Posterior cingulate gyrus (tissue), 11 donors: Measurements from ENCODE around the gene SRD5A3.

ENCODE experiments used
- DNase-seq, 10 donors: peaks; one replicate each; pipeline versions ENCODE4 v3.0.0 to v3.0.0-alpha.2; 2020 to 2021; ENCODE audit warnings: mixed read lengths in 3 of 10
- intact Hi-C: fragments of 100-400 bp; cut with DNase I; formaldehyde crosslinking; loops from one replicate; pipeline ENCODE4 v1.15.1; 2023

Gene SRD5A3

DNA sequence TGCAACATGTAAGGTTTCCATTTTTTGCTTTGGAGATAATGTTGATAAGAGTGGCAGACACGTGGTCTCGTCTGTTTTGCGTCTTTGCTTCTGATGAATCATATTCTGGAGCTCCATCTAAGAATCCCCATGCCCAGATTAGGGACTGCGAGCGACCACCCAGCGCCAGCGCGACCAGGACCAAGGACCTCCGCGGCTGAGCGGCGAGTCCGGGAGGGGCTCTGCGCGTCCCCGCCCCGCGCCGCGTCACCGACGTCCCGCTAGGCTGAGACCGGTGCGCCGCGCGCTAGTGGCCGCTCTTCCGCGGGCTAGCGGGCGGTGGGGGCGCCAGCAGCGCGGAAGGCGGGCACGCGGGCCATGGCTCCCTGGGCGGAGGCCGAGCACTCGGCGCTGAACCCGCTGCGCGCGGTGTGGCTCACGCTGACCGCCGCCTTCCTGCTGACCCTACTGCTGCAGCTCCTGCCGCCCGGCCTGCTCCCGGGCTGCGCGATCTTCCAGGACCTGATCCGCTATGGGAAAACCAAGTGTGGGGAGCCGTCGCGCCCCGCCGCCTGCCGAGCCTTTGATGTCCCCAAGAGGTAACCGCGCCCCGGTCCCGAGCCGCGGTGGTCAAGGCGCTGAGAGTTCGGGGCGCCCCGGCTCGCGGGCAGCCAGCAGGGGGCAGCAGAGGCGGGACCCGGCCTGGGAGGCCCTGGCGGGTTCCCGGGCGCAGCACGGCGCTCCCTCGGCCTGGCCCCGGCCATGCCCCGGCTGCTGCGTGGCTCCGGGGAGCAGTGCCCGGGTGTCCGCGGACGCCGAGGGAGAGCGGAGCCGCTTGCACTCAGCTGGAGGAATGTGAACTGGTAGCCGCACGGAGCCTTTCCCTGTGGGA lies at the start of gene SRD5A3:
Gene SRD5A3, plus strand, starts transcription at position 263 of the 871 bp plus-strand sequence. Its CDS starts 95 bp downstream, at position 358.
- intact Hi-C loops = loop anchor here (1.0 to 5.0 kb wide), 4 partner anchors 49 to 506 kb away; partner anchors contain the start of genes EXOC1 and TMEM165
- peak; percentile 67 to 97 (median 80) for DNase-seq

- intact Hi-C loops = no loop called here
- DNase-seq = no peak
Measured at GRCh38 chr4:55297346-55297745, 48.7 kb upstream of the SRD5A3 start.

DNA sequence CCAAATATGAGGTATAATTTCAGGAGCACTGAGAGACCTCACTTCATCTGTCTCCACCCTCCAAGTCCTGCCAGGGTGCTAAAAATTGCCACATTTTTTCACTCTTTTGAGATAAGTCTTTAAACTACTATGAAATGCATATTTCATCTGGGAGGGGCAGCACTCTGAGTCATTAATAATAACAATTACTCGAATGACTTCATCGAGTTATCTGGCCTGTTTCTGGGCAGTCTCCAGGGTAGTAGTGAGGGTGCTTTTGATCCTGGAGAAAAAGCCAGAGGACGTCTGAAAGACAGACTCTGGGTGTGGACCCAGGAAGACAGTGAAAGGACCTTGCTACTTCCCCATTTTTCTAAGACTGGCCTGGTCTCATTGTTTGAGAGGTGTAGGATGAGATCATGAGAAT lies 42.3 kb upstream of the SRD5A3 start:
- no peak for DNase-seq
- intact Hi-C loops = no loop called here

- DNase-seq = no peak
- intact Hi-C loops = no loop called here
Measured at GRCh38 chr4:55304303-55304702, 41.7 kb upstream of the SRD5A3 start.

GRCh38 chr4:55308071-55308470 lies 38.0 kb upstream of the SRD5A3 start:
- intact Hi-C loops = no loop called here
- no peak for DNase-seq

DNA sequence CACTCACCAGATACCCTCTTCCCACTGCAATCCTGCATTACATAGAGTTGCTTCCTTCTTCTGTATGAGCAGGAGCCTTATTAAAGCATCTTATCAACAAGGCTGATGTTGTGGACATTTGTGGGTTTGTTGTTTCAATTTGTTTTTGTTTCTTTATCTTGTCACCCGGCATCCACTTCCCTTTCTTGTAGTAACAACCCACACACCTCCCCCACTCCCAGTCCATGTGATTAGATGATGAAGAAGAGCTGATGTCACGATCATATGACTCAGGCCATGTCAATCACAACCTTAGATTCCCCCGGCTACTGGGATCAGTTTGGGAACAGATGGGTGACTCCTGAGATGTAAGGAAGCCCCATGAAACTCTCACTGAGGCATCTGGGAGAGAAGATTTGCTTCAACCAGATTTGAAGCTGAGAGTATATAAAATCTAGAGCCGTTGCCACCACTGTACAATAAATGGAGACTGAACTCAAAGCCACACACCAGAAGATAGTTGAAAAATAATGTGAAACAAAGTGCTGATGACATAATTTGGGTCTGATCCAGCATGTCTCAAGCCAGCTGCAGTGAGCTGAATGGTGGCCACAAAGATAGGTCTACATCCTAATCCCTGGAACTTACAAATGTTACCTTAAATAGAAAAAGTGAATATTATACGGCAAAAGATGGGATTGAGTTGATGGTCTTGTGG lies 34.1 kb upstream of the SRD5A3 start:
- intact Hi-C loops = no loop called here
- DNase-seq = peak in 3 of 10 donors; percentile 14 to 30 (median 16)

DNA sequence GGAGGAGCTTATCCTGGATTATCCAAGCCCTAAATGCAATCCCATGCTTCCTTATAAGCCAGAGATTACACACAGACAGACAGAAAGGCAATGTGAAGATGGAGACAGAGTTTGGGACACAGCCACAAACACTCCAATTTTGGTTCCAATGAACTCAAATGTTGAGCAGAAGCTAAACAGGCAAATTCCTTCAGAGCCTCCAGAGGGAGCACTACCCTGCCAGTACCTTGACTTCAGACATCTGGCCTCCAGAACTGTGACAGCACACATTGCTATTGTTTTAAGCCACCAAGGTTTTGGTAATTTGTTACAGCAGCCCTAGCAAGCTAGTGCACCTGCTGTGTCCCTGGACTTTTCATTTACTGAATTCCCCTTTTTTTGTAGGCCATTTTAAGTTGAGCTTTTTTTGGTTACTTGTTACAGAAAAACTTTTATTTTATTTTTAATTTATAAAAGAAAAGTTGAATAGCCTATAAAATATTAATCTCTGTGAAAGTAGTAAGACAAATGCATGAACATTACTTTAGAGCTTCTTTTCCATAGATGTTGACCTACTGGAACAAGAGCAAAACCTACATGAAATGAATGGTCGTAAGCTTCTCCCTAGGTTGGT lies 33.4 kb upstream of the SRD5A3 start:
- peak in 1 of 10 donors; percentile 20 for DNase-seq
- intact Hi-C loops = no loop called here

GRCh38 chr4:55314141-55314820 lies 31.8 kb upstream of the SRD5A3 start:
- DNase-seq = no peak
- intact Hi-C loops = no loop called here

GRCh38 chr4:55318175-55319129 lies 27.6 kb upstream of the SRD5A3 start:
- intact Hi-C loops = no loop called here

GRCh38 chr4:55321707-55322264 lies 24.3 kb upstream of the SRD5A3 start:
- intact Hi-C loops = loop anchor here (1.0 to 10.0 kb wide), 4 partner anchors 237 to 1004 kb away; no protein-coding TSS in a partner anchor
- peak in 5 of 10 donors; percentile 70 to 76 (median 71) for DNase-seq

More at GRCh38 chr4:55318175-55319129, 27.6 kb upstream of the SRD5A3 start:
- DNase-seq = no peak

GRCh38 chr4:55323375-55323774 lies 22.7 kb upstream of the SRD5A3 start:
- intact Hi-C loops = loop anchor here (5.0 to 10.0 kb wide), 2 partner anchors 239 to 1006 kb away; no protein-coding TSS in a partner anchor
- no peak for DNase-seq

DNA sequence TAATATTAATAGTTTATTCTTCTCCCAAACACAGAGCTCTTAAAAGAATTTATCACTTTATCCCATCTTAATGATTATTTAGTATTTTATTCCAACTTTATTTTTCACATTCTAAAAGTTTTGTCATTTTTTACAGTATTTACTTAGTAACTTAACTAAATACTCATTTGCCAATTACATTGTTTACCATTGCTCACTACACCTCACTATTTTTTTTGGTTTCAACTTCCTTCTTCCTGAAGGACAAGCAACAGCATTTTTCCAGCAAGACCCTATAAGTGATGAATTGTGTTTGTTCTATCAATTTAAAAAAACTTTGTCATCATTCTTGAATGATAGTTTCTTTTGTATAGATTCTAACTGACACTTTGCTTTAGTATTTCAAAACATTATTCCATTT lies 19.4 kb upstream of the SRD5A3 start:
- no peak for DNase-seq
- intact Hi-C loops = loop anchor here (10.0 kb wide), 1 partner anchor 242 kb away; no protein-coding TSS in a partner anchor

- intact Hi-C loops = loop anchor here (10.0 kb wide), 1 partner anchor 244 kb away; no protein-coding TSS in a partner anchor
- no peak for DNase-seq
Measured at GRCh38 chr4:55329012-55329411, 17.0 kb upstream of the SRD5A3 start.

- intact Hi-C loops = no loop called here
- no peak for DNase-seq
Measured at GRCh38 chr4:55330241-55330640, 15.8 kb upstream of the SRD5A3 start.

- DNase-seq = no peak
- intact Hi-C loops = no loop called here
Measured at GRCh38 chr4:55336138-55337034, 9.7 kb upstream of the SRD5A3 start.

GRCh38 chr4:55337944-55338343 lies 8.1 kb upstream of the SRD5A3 start:
- no peak for DNase-seq
- intact Hi-C loops = no loop called here

GRCh38 chr4:55338486-55338885 lies 7.6 kb upstream of the SRD5A3 start:
- intact Hi-C loops = no loop called here
- DNase-seq = no peak

- DNase-seq = no peak
- intact Hi-C loops = no loop called here
Measured at GRCh38 chr4:55340266-55340665, 5.8 kb upstream of the SRD5A3 start.
